Ishikawa (cell line): ENCODE data around the gene MALSU1.

Source experiments
- CREB1 ChIP-seq: IDR thresholded peaks from 2 replicates; pipeline ENCODE4 v1.6.1; 2012; ENCODE audit warnings: low read depth
- EGR1 ChIP-seq: IDR thresholded peaks from 2 replicates; pipeline ENCODE4 v1.6.1; 2012
- MAX ChIP-seq: IDR thresholded peaks from 2 replicates; pipeline ENCODE4 v1.6.1; 2012
- NFIC ChIP-seq: IDR thresholded peaks from 2 replicates; pipeline ENCODE4 v1.6.1; 2012
- TCF12 ChIP-seq: IDR thresholded peaks from 2 replicates; pipeline ENCODE4 v1.6.1; 2012; ENCODE audit warnings: low read depth
- YY1 ChIP-seq: IDR thresholded peaks from 2 replicates; pipeline ENCODE4 v1.6.1; 2012; ENCODE audit warnings: low read depth

DNA sequence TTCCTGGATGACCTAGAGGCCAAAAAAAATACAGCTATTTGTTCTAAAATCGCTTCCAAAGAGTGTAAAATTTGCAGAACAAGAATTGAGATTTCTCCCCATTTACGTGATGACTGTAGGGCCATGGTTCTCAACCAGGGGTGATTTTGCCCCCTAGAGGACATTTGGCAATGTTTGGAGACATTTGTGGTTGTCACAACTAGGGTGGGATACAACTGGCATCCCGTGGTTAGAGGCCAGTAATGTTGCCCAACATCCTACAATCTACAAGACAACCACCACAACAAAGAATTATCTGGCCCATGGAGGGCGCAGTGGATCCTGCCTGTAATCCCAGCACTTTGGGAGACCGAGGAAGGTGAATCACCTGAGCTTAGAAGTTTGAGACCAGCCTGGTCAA, 22.8 kb upstream of the MALSU1 start:
- no peak for TF ChIP-seq CREB1
- TF ChIP-seq YY1: no peak
- TF ChIP-seq EGR1: no peak
- TF ChIP-seq NFIC: no peak
- no peak for TF ChIP-seq TCF12
- no peak for TF ChIP-seq MAX
